K562 (cell line): ENCODE data around the gene CHPF2. TPM values are rescaled to one million over a fixed set of nuclear protein-coding genes. Genes with fewer than 3 reads are reported as not detected.

Experiments
- ARID1B ChIP-seq: fragments of 450-650 bp; IDR thresholded peaks from 2 replicates; pipeline ENCODE4 v1.6.1; 2016; ENCODE audit warnings: antibody characterized with exemption, mild to moderate bottlenecking, inconsistent platforms
- DPF2 ChIP-seq: fragments of 450-650 bp; IDR thresholded peaks from 2 replicates; pipeline ENCODE4 v1.6.1; 2016
- GATAD2A ChIP-seq: fragments of 450-650 bp; IDR thresholded peaks from 2 replicates; pipeline ENCODE4 v1.6.1; 2017
- HNRNPK ChIP-seq: fragments of 200-400 bp; formaldehyde crosslinking; IDR thresholded peaks from one replicate; pipeline ENCODE4 v1.6.1; 2018; ENCODE audit warnings: mild to moderate bottlenecking, low read depth, low read length; ENCODE audit not compliant: poor library complexity, severe bottlenecking
- HNRNPUL1 ChIP-seq: fragments of 200-400 bp; formaldehyde crosslinking; IDR thresholded peaks from 2 replicates; pipeline ENCODE4 v1.6.1; 2017; ENCODE audit warnings: low read length
- MEF2A ChIP-seq: IDR thresholded peaks from 2 replicates; pipeline ENCODE4 v1.6.1; 2011; ENCODE audit warnings: low read depth, mild to moderate bottlenecking, low read length, moderate library complexity; ENCODE audit not compliant: control insufficient read depth
- NBN ChIP-seq: fragments of 450-650 bp; IDR thresholded peaks from 2 replicates; pipeline ENCODE4 v1.6.1; 2016; ENCODE audit warnings: low read depth, mild to moderate bottlenecking
- NFYB ChIP-seq: IDR thresholded peaks from 2 replicates; pipeline ENCODE4 v1.6.1; 2011; ENCODE audit warnings: mild to moderate bottlenecking, moderate library complexity; ENCODE audit not compliant: insufficient read length; ENCODE audit errors: extremely low read depth
- RBM15 ChIP-seq: fragments of 200-400 bp; formaldehyde crosslinking; IDR thresholded peaks from 2 replicates; pipeline ENCODE4 v1.6.1; 2018; ENCODE audit warnings: mild to moderate bottlenecking, low read length, moderate library complexity; ENCODE audit not compliant: insufficient read depth
- SMAD1 ChIP-seq: fragments of 150-350 bp; IDR thresholded peaks from 2 replicates; pipeline ENCODE4 v1.6.1; 2014; ENCODE audit warnings: low read length, low read depth; ENCODE audit not compliant: partially characterized antibody
- SMAD3 ChIP-seq: fragments of 450-650 bp; formaldehyde crosslinking; conservative IDR thresholded peaks from 2 replicates; pipeline ENCODE4 v1.4.0; 2020; ENCODE audit warnings: mild to moderate bottlenecking
- SMAD4 ChIP-seq: fragments of 250-450 bp; sonication (Bioruptor Pico); conservative IDR thresholded peaks from 2 replicates; pipeline ENCODE4 v1.8.0; 2021; ENCODE audit warnings: inconsistent platforms, mild to moderate bottlenecking, moderate library complexity
- TBL1XR1 ChIP-seq, 2 experiments: IDR thresholded peaks; 2 replicates each; pipeline ENCODE4 v1.6.1; 2012; ENCODE audit warnings: improper control_type of control experiment in 2 of 2, low read length in 2 of 2, mild to moderate bottlenecking in 1 of 2
- ZNF263 ChIP-seq: sonication (generic); formaldehyde crosslinking; IDR thresholded peaks from 2 replicates; pipeline ENCODE4 v1.8.0; 2022; ENCODE audit warnings: mild to moderate bottlenecking, missing genetic modification reagents, borderline replicate concordance
- ZNF79 ChIP-seq: fragments of 250-450 bp; sonication (Bioruptor Pico); IDR thresholded peaks from 2 replicates; pipeline ENCODE4 v1.4.0; 2020; ENCODE audit warnings: low read depth, mild to moderate bottlenecking, moderate library complexity
- polyA plus RNA-seq, 8 experiments: library from polyadenylated mRNA; depleted of rRNA in 4 of 8; stranded (reverse) in 5 of 8; unstranded in 3 of 8; fragments of >200 nt; fragmentation: Nextera tagmentation in 2 of 8; fragmentation: Illumina TruSeq in 1 of 8; extraction: Ambion mirVana in 2 of 8; extraction: Trizol in 1 of 8; gene quantifications; 2 replicates each; pipeline versions ENCODE4 v1.2.1 to v1.2.3, GENCODE V29; 2011 to 2014; ENCODE audit warnings: inconsistent platforms in 1 of 8, missing spikeins in 1 of 8
- total RNA-seq, 7 experiments: library from RNA; depleted of rRNA in 6 of 7; stranded (reverse); fragments of >200 nt in 6 of 7; fragmentation: Illumina TruSeq in 2 of 7; extraction: Trizol in 2 of 7; gene quantifications; 2 replicates each; pipeline versions ENCODE4 v1.2.1 to v1.2.3, GENCODE V29; 2011 to 2021; ENCODE audit warnings: low replicate concordance in 1 of 7
- TF ChIP-seq, protein P1 (sequence below), 2 experiments: fragments of 450-650 bp; formaldehyde crosslinking in 1 of 2; IDR thresholded peaks; 2 replicates each; pipeline versions ENCODE4 v1.4.0 to v1.6.1; 2014 to 2020; ENCODE audit warnings: mild to moderate bottlenecking in 2 of 2, borderline replicate concordance in 1 of 2, low read depth in 1 of 2
- TF ChIP-seq, protein P2 (sequence below), 2 experiments: fragments of 250-450 bp in 1 of 2; fragments of 450-650 bp in 1 of 2; sonication (Bioruptor Pico) in 1 of 2; IDR thresholded peaks; 2 replicates each; pipeline versions ENCODE4 v1.6.1 to v1.8.0; 2016 to 2021; ENCODE audit warnings: mild to moderate bottlenecking in 2 of 2, moderate library complexity in 2 of 2, missing compliant biosample characterization in 1 of 2, missing genetic modification characterization in 1 of 2
- TF ChIP-seq, protein P3 (sequence below): fragments of 450-650 bp; formaldehyde crosslinking; conservative IDR thresholded peaks from 2 replicates; pipeline ENCODE4 v1.4.0; 2022; ENCODE audit warnings: mild to moderate bottlenecking, missing genetic modification characterization

CHPF2 gene
- total and polyA plus RNA-seq, 9 of the 15 experiments (the other 6 are each of a cell fraction or from before 2014, with no cell fraction given) = 0.08 to 32.8 (median 10.5) TPM

DNA sequence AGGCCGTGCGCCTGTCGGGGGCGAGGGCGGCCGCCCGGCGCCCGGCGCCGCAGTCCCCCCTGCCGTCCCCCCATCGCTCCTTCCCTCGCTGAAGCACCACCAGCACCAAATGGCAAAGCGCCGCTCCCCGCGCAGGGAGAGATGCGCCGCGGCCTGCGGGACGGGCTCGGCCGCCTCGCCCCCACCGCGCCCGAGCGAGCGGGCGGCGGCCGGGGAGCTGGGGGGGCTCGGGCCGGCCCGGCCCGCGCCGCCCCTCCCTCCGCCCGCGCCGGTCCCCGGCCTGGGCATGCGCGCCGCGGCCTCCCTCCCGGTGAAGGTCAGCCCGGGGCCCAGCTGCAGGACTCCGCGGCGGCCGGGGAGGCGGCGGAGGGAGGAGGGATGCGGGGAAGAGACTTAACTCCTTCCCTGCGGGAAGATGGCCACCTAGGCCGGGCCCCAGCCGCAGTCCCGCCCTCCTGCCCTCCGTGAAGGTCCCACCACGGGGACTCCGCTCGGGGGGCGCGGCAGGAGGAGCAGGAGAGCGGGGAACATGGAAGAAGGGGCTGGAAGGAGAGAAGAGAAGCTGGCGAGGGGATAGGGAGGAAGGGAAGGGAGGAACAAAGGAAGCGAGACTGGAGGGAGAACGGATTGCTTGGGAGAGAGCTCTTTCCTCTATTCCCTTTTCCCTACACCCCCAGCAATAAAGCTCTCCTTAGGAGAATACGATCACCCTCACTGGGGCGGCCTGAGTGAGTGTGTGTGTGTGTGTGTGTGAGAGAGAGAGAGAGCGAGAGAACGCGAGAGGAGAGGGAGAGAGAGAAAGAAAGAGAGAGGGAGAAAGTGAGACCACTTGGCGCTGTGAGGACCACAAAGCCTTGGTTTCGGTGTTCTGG, 19.6 kb downstream of the CHPF2 start (continued):
- TF ChIP-seq RBM15 = no peak
- TF ChIP-seq SMAD1 = no peak
- TF ChIP-seq SMAD4 (CRISPR knock-in tag) = peak; percentile 90
- TF ChIP-seq GATAD2A = peak; percentile 56; the same call in 1 of the 2 replicates
- TF ChIP-seq ZNF79 (CRISPR knock-in tag) = no peak
- TF ChIP-seq ZNF263 (CRISPR knock-in tag) = peak; percentile 96
- TF ChIP-seq, protein P1, sequence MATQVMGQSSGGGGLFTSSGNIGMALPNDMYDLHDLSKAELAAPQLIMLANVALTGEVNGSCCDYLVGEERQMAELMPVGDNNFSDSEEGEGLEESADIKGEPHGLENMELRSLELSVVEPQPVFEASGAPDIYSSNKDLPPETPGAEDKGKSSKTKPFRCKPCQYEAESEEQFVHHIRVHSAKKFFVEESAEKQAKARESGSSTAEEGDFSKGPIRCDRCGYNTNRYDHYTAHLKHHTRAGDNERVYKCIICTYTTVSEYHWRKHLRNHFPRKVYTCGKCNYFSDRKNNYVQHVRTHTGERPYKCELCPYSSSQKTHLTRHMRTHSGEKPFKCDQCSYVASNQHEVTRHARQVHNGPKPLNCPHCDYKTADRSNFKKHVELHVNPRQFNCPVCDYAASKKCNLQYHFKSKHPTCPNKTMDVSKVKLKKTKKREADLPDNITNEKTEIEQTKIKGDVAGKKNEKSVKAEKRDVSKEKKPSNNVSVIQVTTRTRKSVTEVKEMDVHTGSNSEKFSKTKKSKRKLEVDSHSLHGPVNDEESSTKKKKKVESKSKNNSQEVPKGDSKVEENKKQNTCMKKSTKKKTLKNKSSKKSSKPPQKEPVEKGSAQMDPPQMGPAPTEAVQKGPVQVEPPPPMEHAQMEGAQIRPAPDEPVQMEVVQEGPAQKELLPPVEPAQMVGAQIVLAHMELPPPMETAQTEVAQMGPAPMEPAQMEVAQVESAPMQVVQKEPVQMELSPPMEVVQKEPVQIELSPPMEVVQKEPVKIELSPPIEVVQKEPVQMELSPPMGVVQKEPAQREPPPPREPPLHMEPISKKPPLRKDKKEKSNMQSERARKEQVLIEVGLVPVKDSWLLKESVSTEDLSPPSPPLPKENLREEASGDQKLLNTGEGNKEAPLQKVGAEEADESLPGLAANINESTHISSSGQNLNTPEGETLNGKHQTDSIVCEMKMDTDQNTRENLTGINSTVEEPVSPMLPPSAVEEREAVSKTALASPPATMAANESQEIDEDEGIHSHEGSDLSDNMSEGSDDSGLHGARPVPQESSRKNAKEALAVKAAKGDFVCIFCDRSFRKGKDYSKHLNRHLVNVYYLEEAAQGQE (IDR thresholded peaks at IDR 0.05; ENCODE audit: borderline replicate concordance) = no peak
- TF ChIP-seq, protein P1 (CRISPR knock-in tag; IDR thresholded peaks at IDR 0.05; ENCODE audit: low read depth) = no peak
- TF ChIP-seq ARID1B = no peak
- no peak for TF ChIP-seq NFYB
- TF ChIP-seq, protein P2, sequence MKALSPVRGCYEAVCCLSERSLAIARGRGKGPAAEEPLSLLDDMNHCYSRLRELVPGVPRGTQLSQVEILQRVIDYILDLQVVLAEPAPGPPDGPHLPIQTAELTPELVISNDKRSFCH (CRISPR knock-in tag; IDR thresholded peaks at IDR 0.05) = no peak
- TF ChIP-seq, protein P2 (tag; IDR thresholded peaks at IDR 0.05) = no peak
- TF ChIP-seq, protein P3, sequence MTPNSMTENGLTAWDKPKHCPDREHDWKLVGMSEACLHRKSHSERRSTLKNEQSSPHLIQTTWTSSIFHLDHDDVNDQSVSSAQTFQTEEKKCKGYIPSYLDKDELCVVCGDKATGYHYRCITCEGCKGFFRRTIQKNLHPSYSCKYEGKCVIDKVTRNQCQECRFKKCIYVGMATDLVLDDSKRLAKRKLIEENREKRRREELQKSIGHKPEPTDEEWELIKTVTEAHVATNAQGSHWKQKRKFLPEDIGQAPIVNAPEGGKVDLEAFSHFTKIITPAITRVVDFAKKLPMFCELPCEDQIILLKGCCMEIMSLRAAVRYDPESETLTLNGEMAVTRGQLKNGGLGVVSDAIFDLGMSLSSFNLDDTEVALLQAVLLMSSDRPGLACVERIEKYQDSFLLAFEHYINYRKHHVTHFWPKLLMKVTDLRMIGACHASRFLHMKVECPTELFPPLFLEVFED (CRISPR knock-in tag) = no peak
- TF ChIP-seq MEF2A = no peak
- TF ChIP-seq HNRNPUL1 = no peak
- TF ChIP-seq SMAD3 = no peak
- TF ChIP-seq DPF2 = no peak
- TF ChIP-seq NBN = no peak
- no peak for TF ChIP-seq HNRNPK
- no peak for TF ChIP-seq TBL1XR1 (IDR thresholded peaks at IDR 0.05; ENCODE audit: low read length in 2 of 2)
